Endothelial cell of umbilical vein (primary cell): ENCODE measurements around the gene GABRG1.

Source experiments
- CTCF ChIP-seq, 2 donors: IDR thresholded peaks; 1 replicate in 1 of 2; 2 replicates in 1 of 2; pipeline ENCODE4 v1.5.1; 2011; ENCODE audit warnings: low read length in 2 of 2, mild to moderate bottlenecking in 2 of 2, moderate library complexity in 2 of 2, control low read depth in 1 of 2, inconsistent platforms in 1 of 2, low read depth in 1 of 2; ENCODE audit not compliant: insufficient read depth in 1 of 2; ENCODE audit errors: extremely low read depth in 1 of 2
- EZH2 ChIP-seq: IDR thresholded peaks from 2 replicates; pipeline ENCODE4 v1.6.1; 2012; ENCODE audit warnings: borderline replicate concordance, low read depth, mild to moderate bottlenecking, moderate library complexity, low read length, inconsistent platforms; ENCODE audit not compliant: severe bottlenecking
- FOS ChIP-seq: IDR thresholded peaks from 2 replicates; pipeline ENCODE4 v1.6.1; 2011; ENCODE audit warnings: mild to moderate bottlenecking, low read length, moderate library complexity, borderline replicate concordance; ENCODE audit not compliant: insufficient read depth
- GATA2 ChIP-seq: IDR thresholded peaks from 2 replicates; pipeline ENCODE4 v1.7.0; 2011; ENCODE audit warnings: low read depth, mild to moderate bottlenecking, moderate library complexity, mixed read lengths, low read length; ENCODE audit not compliant: insufficient read length, insufficient read depth
- JUN ChIP-seq: IDR thresholded peaks from 2 replicates; pipeline ENCODE4 v1.6.1; 2011; ENCODE audit warnings: borderline replicate concordance, low read depth; ENCODE audit not compliant: insufficient read length, insufficient read depth
- MYC ChIP-seq: IDR thresholded peaks from one replicate; pipeline ENCODE4 v1.6.1; 2011; ENCODE audit warnings: mild to moderate bottlenecking, low read depth, low read length
- POLR2A ChIP-seq: IDR thresholded peaks from 2 replicates; pipeline ENCODE4 v1.6.1; 2012; ENCODE audit warnings: low read depth, mild to moderate bottlenecking, control low read depth, low read length
- POLR2AphosphoS5 ChIP-seq: IDR thresholded peaks from 2 replicates; pipeline ENCODE4 v1.6.1; 2012; ENCODE audit warnings: low read depth, mild to moderate bottlenecking, control low read depth, low read length, moderate library complexity; ENCODE audit not compliant: insufficient read depth
- TF ChIP-seq, protein P1 (sequence below): IDR thresholded peaks from 2 replicates; pipeline ENCODE4 v1.6.1; 2011; ENCODE audit not compliant: insufficient read depth, insufficient read length

GRCh38 chr4:46146993-46147392 is 23.1 kb upstream of the GABRG1 start:
- TF ChIP-seq POLR2A, result no peak
- TF ChIP-seq CTCF (IDR thresholded peaks at IDR 0.05; ENCODE audit: extremely low read depth in 1 of 2, insufficient read depth in 1 of 2, low read depth in 1 of 2, low read length in 2 of 2), result no peak
- no peak for TF ChIP-seq GATA2
- TF ChIP-seq MYC, result no peak
- no peak for TF ChIP-seq FOS
- TF ChIP-seq, protein P1, sequence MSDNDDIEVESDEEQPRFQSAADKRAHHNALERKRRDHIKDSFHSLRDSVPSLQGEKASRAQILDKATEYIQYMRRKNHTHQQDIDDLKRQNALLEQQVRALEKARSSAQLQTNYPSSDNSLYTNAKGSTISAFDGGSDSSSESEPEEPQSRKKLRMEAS, result no peak
- no peak for TF ChIP-seq POLR2AphosphoS5
- TF ChIP-seq JUN, result no peak
- no peak for TF ChIP-seq EZH2
